ENCODE measurements around the gene ATP5F1D.
A peak's percentile ranks its signal among the peaks of the same experiment; 100 is the strongest.

ATP5F1D gene

GRCh38 chr19:1270854-1271527 is 29.4 kb downstream of the ATP5F1D start:
- no peak for DNase-seq (ENCODE audit: low read depth)

DNA sequence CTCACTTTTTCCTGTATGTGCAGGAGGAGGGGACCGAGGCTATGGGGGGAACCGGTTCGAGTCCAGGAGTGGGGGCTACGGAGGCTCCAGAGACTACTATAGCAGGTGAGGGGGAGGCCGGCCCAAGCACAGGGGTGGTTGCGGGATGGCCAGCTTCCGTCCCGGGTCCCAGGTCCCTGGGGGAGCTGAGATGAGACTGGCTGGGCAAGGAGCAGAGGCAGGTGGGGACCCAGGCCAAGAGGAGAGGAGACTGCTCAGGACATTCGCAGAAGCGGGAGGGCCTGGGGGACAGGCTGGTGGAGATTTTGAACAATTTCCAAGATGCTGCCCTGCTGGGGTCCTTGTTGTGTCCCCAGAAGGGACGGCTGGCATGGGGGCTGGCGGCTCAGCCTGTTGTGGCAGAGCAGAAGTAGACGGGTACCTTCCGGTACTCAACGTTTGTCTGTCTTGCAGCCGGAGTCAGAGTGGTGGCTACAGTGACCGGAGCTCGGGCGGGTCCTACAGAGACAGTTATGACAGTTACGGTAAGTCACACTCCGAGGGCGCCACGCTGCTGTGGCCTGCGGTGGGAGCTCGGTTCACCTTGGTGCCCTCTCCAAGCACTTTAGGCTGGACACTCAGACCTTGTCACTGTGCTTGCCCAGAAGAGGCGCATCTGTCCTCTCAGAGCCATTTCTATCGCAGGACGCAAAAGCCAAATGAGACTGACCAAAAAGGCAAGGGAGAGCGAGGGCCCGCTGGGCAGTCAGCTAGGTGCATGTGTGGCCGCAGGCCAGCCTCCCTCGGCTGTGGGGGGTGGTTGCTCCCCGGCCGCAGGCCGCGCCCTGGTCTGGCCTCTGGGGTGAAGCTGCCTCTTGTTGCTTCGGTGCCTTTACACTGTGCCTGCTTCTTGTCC is 30.2 kb downstream of the ATP5F1D start:
- DNase-seq (ENCODE audit: low read depth): no peak

- DNase-seq (ENCODE audit: low read depth): no peak
These were observed 31.1 kb downstream of the ATP5F1D start for GRCh38 chr19:1272423-1273262.

DNA sequence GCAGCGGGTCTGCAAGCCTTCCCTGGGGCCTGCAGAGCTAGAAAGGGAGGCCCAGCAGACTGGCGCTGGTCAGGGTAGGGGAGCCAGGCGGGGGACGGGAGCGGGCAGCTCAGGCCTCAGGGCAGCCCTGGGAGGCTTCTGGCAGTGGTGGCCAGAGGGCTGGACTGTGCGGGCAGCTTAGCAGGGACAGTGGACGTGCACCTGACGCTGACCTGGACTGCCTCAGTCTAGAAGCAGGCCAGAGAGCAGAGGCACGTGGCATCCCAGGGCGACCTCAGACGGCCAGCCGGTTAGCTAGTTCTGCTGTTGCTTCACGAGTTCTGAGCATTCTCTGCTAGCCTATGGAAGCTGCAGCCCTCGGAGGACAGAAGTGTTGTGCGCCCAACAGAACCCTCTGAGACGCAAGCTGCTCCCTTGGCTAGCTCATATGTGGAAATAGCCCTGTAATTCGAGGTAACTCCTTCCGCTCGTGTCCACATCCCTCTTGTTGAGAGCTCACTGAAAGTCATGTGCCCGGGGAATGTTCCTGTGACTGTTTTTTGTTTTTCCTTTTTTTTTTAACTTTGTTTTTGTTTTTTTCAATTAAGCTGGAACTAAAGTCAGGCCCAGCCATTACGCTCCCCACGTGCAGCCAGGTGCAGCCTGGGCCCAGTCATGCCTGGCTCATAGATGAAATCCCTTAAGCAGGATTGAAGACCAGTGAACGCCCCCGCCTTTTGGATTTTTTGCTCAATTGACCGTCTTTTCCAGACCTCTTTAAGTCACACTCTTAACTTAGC is 31.9 kb downstream of the ATP5F1D start:
- no peak for DNase-seq (ENCODE audit: low read depth)

GRCh38 chr19:1274081-1274851 is 32.7 kb downstream of the ATP5F1D start:
- no peak for DNase-seq (ENCODE audit: low read depth)

- no peak for DNase-seq (ENCODE audit: low read depth)
These were observed 33.3 kb downstream of the ATP5F1D start for GRCh38 chr19:1274852-1275259.

- DNase-seq (ENCODE audit: low read depth): peak; percentile 94
These were observed 33.9 kb downstream of the ATP5F1D start, which contains the start of gene FAM174C for GRCh38 chr19:1275260-1275975. TSS of gene FAM174C (plus strand) at chr19:1275530. CDS start at chr19:1275550, 20 bp downstream.

DNA sequence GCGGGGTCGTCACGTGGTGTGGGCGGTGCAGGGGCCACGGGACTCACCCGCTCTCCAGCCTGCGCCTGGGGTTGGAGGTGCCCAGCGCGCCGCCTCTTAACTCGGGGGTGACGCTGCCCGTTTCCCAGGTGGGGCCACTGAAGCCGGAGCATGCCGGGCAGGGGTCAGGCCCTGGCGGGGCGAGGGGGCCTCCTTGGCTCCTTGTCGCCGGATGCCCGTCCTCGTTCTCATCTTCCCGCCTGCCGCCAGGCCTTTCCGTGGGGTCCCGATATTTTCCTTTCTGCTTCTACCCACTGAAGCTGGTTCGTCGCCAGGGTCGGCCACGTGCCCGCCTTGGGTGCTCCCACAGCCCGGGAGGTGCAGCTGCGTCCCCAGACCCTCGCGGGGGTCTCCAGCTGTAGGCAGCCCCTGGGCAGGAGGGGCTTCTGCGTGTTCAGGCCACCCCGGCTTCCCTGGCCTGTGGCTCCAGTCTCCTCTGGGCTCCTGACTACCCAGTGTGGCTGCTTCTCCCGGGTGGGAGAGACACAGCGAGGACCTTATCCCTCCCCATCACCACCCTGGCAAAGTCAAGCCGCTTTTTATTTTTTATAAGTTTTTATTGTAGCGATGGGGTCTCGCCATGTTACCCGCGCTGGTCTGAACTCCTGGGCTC is 34.6 kb downstream of the ATP5F1D start:
- no peak for DNase-seq (ENCODE audit: low read depth)

- no peak for DNase-seq (ENCODE audit: low read depth)
These were observed 35.1 kb downstream of the ATP5F1D start for GRCh38 chr19:1276628-1277022.

DNA sequence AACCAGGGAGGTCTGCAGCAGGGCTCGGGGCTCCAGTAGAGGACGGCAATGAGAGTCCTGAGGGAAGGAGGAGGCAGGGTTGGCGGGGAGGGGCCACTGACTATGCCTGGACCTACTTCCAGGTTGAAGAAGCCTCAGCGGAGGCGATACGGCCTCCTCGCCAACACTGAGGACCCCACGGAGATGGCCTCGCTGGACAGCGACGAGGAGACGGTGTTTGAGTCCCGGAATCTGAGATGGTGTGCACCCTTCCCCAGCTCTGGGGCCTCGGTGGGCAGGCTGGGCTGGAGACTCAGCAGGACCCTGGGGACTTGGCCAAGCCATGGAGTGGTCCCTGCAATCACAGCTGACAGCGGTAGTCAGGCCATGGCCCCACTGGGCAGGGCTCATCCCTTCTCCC is 35.5 kb downstream of the ATP5F1D start:
- no peak for DNase-seq (ENCODE audit: low read depth)

DNA sequence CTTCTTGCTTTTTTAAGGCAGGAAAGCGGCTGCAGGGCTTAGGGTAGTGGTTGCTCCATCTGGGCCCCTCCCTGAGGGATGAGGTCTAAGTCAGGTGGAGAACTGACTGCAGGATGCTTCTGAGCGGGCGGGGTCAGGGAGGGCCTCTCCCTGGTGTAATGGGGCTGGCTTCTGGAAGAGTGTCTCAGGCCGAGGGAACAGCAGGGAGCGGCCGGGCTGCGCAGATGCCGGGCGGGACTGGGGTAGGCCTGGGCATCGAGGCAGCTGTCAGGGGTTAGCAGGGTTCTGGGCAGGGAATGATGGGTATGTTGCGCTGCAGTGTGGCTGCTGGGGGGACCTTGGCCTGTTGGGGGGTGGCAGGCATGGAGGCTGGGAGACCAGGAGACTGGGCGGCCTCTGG is 36.5 kb downstream of the ATP5F1D start:
- DNase-seq (ENCODE audit: low read depth): no peak

DNA sequence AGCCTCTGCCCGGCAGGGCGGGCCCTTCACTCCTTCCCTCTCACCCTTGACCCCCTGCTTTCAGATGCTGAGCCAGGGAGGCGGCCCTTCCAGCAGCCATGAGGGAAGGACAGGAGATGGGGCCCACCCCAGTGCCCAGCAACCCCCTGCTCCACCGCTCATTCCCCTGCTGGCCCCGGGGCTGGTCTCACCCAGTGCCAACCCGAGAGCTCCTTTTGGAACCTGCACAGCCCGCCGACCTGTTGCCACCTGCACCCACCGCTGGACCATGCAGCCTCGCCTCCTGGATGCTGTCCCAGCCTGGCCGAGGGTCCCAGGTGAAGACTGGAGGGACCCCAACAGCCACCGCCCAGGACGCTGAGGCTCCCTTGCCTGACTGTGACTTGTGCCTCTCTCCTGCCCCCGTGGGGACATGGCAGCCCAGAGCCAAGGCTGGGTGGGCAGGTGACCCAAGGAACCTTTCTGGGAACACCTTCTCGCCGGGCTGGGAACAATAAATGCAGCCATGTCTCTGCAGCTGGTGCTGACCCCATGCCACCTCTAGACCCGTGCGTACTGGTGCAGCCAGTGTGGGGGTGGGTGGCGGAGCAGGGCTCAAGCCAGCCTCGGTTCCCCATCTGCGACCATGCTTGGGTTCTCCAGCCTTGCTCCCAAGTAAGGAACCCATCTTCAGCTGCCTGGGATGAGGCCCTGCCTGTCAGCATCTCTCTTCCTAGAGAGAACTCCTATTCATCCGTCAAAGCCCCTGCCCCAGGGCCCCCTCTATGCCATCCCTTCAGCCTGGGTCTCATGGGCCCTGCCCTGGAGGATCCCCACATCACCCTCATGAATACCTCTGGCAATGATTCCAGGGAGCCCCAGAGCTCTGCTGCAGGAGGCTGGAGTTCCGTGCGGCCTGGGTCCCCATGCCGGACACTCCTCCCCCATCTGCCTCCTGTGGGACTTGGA is 37.4 kb downstream of the ATP5F1D start:
- DNase-seq (ENCODE audit: low read depth): no peak

DNA sequence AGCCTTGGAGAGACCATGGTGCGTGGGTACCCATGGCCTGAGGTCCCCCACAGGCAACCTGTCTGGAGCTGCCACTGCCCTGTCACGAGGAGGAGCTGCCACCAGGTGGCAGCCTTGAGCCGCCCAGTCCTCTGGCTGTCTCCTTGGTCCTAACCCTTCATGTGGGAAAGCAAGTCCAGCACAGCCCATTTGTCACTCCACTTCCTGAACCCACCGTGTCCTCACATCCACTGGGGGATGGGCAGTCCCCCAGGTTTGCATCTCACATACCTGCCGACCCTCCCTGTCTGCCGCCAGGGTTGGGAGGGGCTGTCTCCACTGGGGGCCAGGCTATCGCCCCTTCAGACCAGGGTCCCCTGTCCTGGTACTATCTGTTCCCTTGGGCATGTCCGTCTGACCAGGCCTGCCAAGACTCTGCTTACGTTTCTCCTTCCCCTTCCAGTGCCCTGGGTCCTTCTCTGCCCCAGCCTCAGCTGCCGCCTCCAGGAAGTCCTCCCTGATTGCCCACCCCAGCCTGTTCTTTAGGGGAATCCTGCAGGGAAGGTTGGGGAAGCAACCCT is 38.3 kb downstream of the ATP5F1D start:
- peak; percentile 67 for DNase-seq (ENCODE audit: low read depth)

GRCh38 chr19:1280636-1281568 is 39.4 kb downstream of the ATP5F1D start:
- DNase-seq (ENCODE audit: low read depth): no peak

GRCh38 chr19:1281569-1282287 is 40.2 kb downstream of the ATP5F1D start:
- no peak for DNase-seq (ENCODE audit: low read depth)

DNA sequence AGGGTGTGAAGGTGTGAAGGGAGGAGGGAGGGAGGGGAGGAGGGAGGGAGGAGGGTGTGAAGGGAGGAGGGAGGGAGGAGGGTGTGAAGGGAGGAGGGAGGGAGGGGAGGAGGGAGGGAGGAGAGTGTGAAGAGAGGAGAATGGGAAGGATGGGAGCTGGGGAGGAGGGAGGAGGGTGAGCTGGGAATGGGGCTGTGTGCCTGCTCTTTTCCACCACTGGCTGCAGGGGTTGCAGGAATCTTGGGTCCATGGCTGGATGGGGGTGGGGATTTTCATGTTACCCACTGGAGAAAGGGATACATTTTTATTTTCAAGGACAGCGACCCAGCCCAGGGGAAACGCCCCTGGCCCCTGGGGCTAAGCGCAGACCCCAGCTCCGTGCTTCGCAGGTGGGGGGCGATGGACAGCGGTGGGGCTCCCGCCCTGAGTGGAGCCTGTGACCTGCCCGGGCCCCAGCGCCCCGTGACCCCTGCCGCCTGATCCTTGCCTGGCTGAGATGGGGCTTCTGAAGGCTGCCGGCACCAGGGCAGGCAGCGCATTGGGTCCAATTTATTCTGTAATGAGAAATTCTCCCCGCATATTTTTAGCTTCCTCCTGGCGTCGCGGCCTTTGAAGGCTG is 41.1 kb downstream of the ATP5F1D start:
- no peak for DNase-seq (ENCODE audit: low read depth)
